CD1c-positive myeloid dendritic cell (primary cell): ENCODE results near the gene VAV3.

ENCODE experiments used
- DNase-seq: peaks from one replicate; pipeline ENCODE4 v3.0.0-alpha.2; 2016; ENCODE audit errors: extremely low spot score

Gene VAV3

GRCh38 chr1:107687849-107688753, 276.9 kb downstream of the VAV3 start:
- DNase-seq, result no peak

- no peak for DNase-seq
Measured at GRCh38 chr1:107683683-107684082, 281.3 kb downstream of the VAV3 start.

- no peak for DNase-seq
Measured at GRCh38 chr1:107683191-107683657, 281.8 kb downstream of the VAV3 start.

GRCh38 chr1:107682467-107682866, 282.5 kb downstream of the VAV3 start:
- no peak for DNase-seq

- no peak for DNase-seq
Measured at GRCh38 chr1:107681001-107681479, 283.9 kb downstream of the VAV3 start.

GRCh38 chr1:107680579-107680985, 284.4 kb downstream of the VAV3 start:
- DNase-seq, result no peak

GRCh38 chr1:107679411-107679953, 285.5 kb downstream of the VAV3 start:
- DNase-seq, result no peak

GRCh38 chr1:107678993-107679392, 286.0 kb downstream of the VAV3 start:
- no peak for DNase-seq

- no peak for DNase-seq
Measured at GRCh38 chr1:107677697-107678096, 287.3 kb downstream of the VAV3 start.

- DNase-seq, result no peak
Measured at GRCh38 chr1:107674486-107674885, 290.5 kb downstream of the VAV3 start.

- DNase-seq, result no peak
Measured at GRCh38 chr1:107673006-107673405, 292.0 kb downstream of the VAV3 start.

GRCh38 chr1:107670397-107671040, 294.5 kb downstream of the VAV3 start:
- no peak for DNase-seq

GRCh38 chr1:107669996-107670395, 295.0 kb downstream of the VAV3 start:
- DNase-seq, result no peak

- DNase-seq, result no peak
Measured at GRCh38 chr1:107668762-107669161, 296.2 kb downstream of the VAV3 start.

GRCh38 chr1:107666493-107666892, 298.5 kb downstream of the VAV3 start:
- no peak for DNase-seq

- DNase-seq, result no peak
Measured at GRCh38 chr1:107664982-107665925, 299.7 kb downstream of the VAV3 start.

- DNase-seq, result no peak
Measured at GRCh38 chr1:107662971-107663370, 302.0 kb downstream of the VAV3 start.

- DNase-seq, result no peak
Measured at GRCh38 chr1:107661158-107661557, 303.8 kb downstream of the VAV3 start.

GRCh38 chr1:107659961-107660360, 305.0 kb downstream of the VAV3 start:
- DNase-seq, result no peak

- no peak for DNase-seq
Measured at GRCh38 chr1:107657356-107657755, 307.6 kb downstream of the VAV3 start.

- DNase-seq, result no peak
Measured at GRCh38 chr1:107653765-107654164, 311.2 kb downstream of the VAV3 start.
